Measurements from ENCODE around the gene TP63.
"Not testable (repeated sequence)": the region's sequence is repeated elsewhere in the genome, so short reads cannot be mapped to it uniquely, and the experiment has no call there.

TP63 gene

GRCh38 chr3:189631373-189631408 is at the start of gene TP63:
TP63 (plus strand) TSS chr3:189631389; CDS start chr3:189631516, 127 bp downstream.
- DNase-seq (ENCODE audit: low spot score) = no peak

GRCh38 chr3:189582179-189582578 is 49.0 kb upstream of the TP63 start:
- no peak for DNase-seq (ENCODE audit: low spot score)

GRCh38 chr3:189584645-189585044 is 46.5 kb upstream of the TP63 start:
- DNase-seq (ENCODE audit: low spot score) = no peak

GRCh38 chr3:189586941-189587663 is 44.1 kb upstream of the TP63 start:
- DNase-seq (ENCODE audit: low spot score) = no peak

GRCh38 chr3:189587664-189588040 is 43.5 kb upstream of the TP63 start:
- no peak for DNase-seq (ENCODE audit: low spot score)

GRCh38 chr3:189588070-189588469 is 43.1 kb upstream of the TP63 start:
- DNase-seq (ENCODE audit: low spot score) = no peak

- DNase-seq (ENCODE audit: low spot score) = peak; percentile 51
Measured at GRCh38 chr3:189588475-189589178, 42.6 kb upstream of the TP63 start.

- no peak for DNase-seq (ENCODE audit: low spot score)
Measured at GRCh38 chr3:189589179-189589569, 42.0 kb upstream of the TP63 start.

GRCh38 chr3:189590223-189590622 is 41.0 kb upstream of the TP63 start:
- DNase-seq (ENCODE audit: low spot score) = no peak

- DNase-seq (ENCODE audit: low spot score) = no peak
Measured at GRCh38 chr3:189593581-189593980, 37.6 kb upstream of the TP63 start.

- not testable (repeated sequence) for DNase-seq (ENCODE audit: low spot score)
Measured at GRCh38 chr3:189596078-189596979, 34.9 kb upstream of the TP63 start.

GRCh38 chr3:189597918-189598317 is 33.3 kb upstream of the TP63 start:
- no peak for DNase-seq (ENCODE audit: low spot score)

GRCh38 chr3:189598530-189599225 is 32.5 kb upstream of the TP63 start:
- DNase-seq (ENCODE audit: low spot score) = no peak

- DNase-seq (ENCODE audit: low spot score) = no peak
Measured at GRCh38 chr3:189602471-189602870, 28.7 kb upstream of the TP63 start.

- DNase-seq (ENCODE audit: low spot score) = no peak
Measured at GRCh38 chr3:189605717-189606116, 25.5 kb upstream of the TP63 start.

- no peak for DNase-seq (ENCODE audit: low spot score)
Measured at GRCh38 chr3:189606774-189607173, 24.4 kb upstream of the TP63 start.

GRCh38 chr3:189612641-189613040 is 18.5 kb upstream of the TP63 start:
- DNase-seq (ENCODE audit: low spot score) = not testable (repeated sequence)

- no peak for DNase-seq (ENCODE audit: low spot score)
Measured at GRCh38 chr3:189613122-189613521, 18.1 kb upstream of the TP63 start.

GRCh38 chr3:189621948-189622603 is 9.1 kb upstream of the TP63 start:
- no peak for DNase-seq (ENCODE audit: low spot score)

GRCh38 chr3:189622629-189623028 is 8.6 kb upstream of the TP63 start:
- DNase-seq (ENCODE audit: low spot score) = no peak

GRCh38 chr3:189624130-189624529 is 7.1 kb upstream of the TP63 start:
- DNase-seq (ENCODE audit: low spot score) = no peak

- DNase-seq (ENCODE audit: low spot score) = no peak
Measured at GRCh38 chr3:189625071-189625470, 6.1 kb upstream of the TP63 start.

Data from hepatic stellate cell (primary cell).